Measurements from ENCODE around the gene BBS10.
"Not testable (repeated sequence)": the region's sequence is repeated elsewhere in the genome, so short reads cannot be mapped to it uniquely, and the experiment has no call there.

Gene BBS10

GRCh38 chr12:76375939-76376338, 27.7 kb upstream of the BBS10 start:
- peak in 1 of 2 donors; percentile 37 for DNase-seq (ENCODE audit: low read depth in 2 of 2)
- no peak for TF ChIP-seq CTCF (IDR thresholded peaks at IDR 0.05; ENCODE audit: low read depth, low read length)
- no peak overlapping the region for H3K4me3 ChIP-seq (replicated peaks in 1 of 2; ENCODE audit: low read depth in 2 of 2, low read length in 2 of 2)

DNA sequence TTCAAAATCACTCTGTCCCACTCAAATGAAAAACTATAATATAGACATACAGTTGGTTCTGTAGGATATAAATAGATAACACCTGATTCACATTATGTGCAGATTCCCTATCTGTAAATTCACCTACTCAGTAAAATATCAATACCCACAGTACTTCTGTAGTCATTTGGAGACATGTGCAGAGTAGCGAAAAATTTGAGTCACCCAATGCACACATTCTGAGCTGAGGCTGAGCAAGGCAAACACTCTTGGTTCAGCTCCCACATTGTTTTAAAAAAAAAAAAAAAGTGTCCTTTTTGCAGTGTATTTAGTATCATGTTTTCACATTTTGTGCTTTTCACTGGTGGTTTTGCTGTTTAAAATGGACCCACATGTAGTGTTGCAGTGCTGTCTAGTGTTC, 27.3 kb upstream of the BBS10 start:
- DNase-seq (ENCODE audit: low read depth in 2 of 2): peak in 1 of 2 donors; percentile 36
- no peak overlapping the region for H3K4me3 ChIP-seq (replicated peaks in 1 of 2; ENCODE audit: low read depth in 2 of 2, low read length in 2 of 2)
- no peak for TF ChIP-seq CTCF (IDR thresholded peaks at IDR 0.05; ENCODE audit: low read depth, low read length)

DNA sequence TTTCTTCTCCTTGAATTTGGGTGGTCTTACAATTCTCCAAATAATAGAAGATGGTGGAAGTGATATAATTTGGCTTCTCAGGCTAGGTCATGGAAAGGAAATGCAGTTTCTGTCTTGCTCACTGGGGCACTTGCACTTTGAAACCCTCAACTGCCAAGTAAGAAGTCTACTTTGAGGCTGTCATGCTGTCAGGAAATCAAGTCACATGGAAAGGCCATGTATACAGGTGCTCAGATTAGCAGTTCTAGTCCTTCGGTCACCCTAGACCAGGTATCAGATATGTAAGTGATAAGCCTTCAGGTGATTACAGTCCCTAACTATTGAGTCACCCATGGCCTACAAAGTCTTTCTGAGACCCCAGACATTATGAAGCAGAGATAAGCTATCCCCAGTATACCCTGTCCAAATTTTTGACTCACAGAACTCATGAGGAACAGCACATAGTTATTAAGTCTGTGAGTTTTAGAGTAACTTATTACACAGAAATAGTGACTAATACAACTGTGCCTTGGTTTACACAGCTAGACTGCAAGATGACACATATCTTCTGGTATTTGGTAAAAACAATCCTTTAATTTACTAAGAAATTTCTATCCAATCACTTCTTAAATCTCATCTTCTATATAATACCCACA, 26.3 kb upstream of the BBS10 start:
- H3K4me3 ChIP-seq (replicated peaks in 1 of 2; ENCODE audit: low read depth in 2 of 2, low read length in 2 of 2): no peak overlapping the region
- TF ChIP-seq CTCF (IDR thresholded peaks at IDR 0.05; ENCODE audit: low read depth, low read length): no peak
- DNase-seq (ENCODE audit: low read depth in 2 of 2): peak in 1 of 2 donors; percentile 58

- no peak for TF ChIP-seq CTCF (IDR thresholded peaks at IDR 0.05; ENCODE audit: low read depth, low read length)
- DNase-seq (ENCODE audit: low read depth in 2 of 2): no peak
- H3K4me3 ChIP-seq (replicated peaks in 1 of 2; ENCODE audit: low read depth in 2 of 2, low read length in 2 of 2): no peak overlapping the region
Observed at GRCh38 chr12:76368230-76368629, 20.0 kb upstream of the BBS10 start.

DNA sequence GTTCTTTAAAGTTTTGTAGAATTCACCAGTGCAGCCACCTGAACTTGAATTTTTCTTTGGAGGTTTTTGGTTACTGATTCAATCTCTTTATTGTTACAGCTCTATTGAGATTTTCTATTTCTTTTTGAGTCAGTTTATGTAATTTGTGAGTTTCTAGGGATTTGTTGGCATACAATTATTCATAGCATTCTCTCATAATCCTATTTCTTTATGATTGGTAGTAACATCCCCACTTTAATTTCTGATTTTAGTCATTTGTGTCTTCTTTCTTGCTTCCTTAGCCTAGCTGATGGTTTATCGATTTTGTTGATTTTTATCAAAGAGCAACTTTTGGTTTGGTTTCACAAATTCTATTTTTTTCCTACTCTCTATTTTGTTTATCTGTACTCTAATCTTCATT, 17.9 kb upstream of the BBS10 start:
- TF ChIP-seq CTCF (IDR thresholded peaks at IDR 0.05; ENCODE audit: low read depth, low read length): no peak
- H3K4me3 ChIP-seq (replicated peaks in 1 of 2; ENCODE audit: low read depth in 2 of 2, low read length in 2 of 2): no peak overlapping the region
- no peak for DNase-seq (ENCODE audit: low read depth in 2 of 2)

- not testable (repeated sequence) for DNase-seq (ENCODE audit: low read depth in 2 of 2); H3K4me3 ChIP-seq (replicated peaks in 1 of 2; ENCODE audit: low read depth in 2 of 2, low read length in 2 of 2)
Observed at GRCh38 chr12:76364131-76364530, 15.9 kb upstream of the BBS10 start.

- TF ChIP-seq CTCF (IDR thresholded peaks at IDR 0.05; ENCODE audit: low read depth, low read length): no peak
- H3K4me3 ChIP-seq (replicated peaks in 1 of 2; ENCODE audit: low read depth in 2 of 2, low read length in 2 of 2): no peak overlapping the region
- no peak for DNase-seq (ENCODE audit: low read depth in 2 of 2)
Observed at GRCh38 chr12:76360316-76360715, 12.1 kb upstream of the BBS10 start.

Data from cardiac fibroblast (primary cell).